ENCODE data around the gene STARD13.

The STARD13 gene

GRCh38 chr13:33070713-33071112, 214.8 kb downstream of the STARD13 start:
- H3K9ac ChIP-seq (ENCODE audit: low read length in 2 of 2): no peak overlapping the region
- H3K4me3 ChIP-seq (ENCODE audit: low read length in 2 of 2): no peak overlapping the region
- no peak overlapping the region for H3K27ac ChIP-seq (ENCODE audit: low read length)
- no peaks in the 10 kb centered on the region for H3K9me3 ChIP-seq (ENCODE audit: control insufficient read depth in 2 of 2, low read length in 2 of 2)
- H3K4me1 ChIP-seq (ENCODE audit: control insufficient read depth, insufficient read depth, low read length): peaks cover 7% of the 10 kb centered on the region
- H3K36me3 ChIP-seq (ENCODE audit: control insufficient read depth in 2 of 2, insufficient read depth in 2 of 2, low read length in 2 of 2): peaks cover 0 to 2% of the 10 kb centered on the region in 2 donors
- no peaks in the 10 kb centered on the region for H3K27me3 ChIP-seq (ENCODE audit: control insufficient read depth in 1 of 2, insufficient read depth in 2 of 2, low read length in 2 of 2)

GRCh38 chr13:33069365-33069764, 216.2 kb downstream of the STARD13 start:
- H3K27me3 ChIP-seq (ENCODE audit: control insufficient read depth in 1 of 2, insufficient read depth in 2 of 2, low read length in 2 of 2): no peaks in the 10 kb centered on the region
- no peak overlapping the region for H3K4me3 ChIP-seq (ENCODE audit: low read length in 2 of 2)
- H3K4me1 ChIP-seq (ENCODE audit: control insufficient read depth, insufficient read depth, low read length): no peaks in the 10 kb centered on the region
- no peaks in the 10 kb centered on the region for H3K9me3 ChIP-seq (ENCODE audit: control insufficient read depth in 2 of 2, low read length in 2 of 2)
- H3K36me3 ChIP-seq (ENCODE audit: control insufficient read depth in 2 of 2, insufficient read depth in 2 of 2, low read length in 2 of 2): peaks cover 0 to 2% of the 10 kb centered on the region in 2 donors
- H3K27ac ChIP-seq (ENCODE audit: low read length): no peak overlapping the region
- no peak overlapping the region for H3K9ac ChIP-seq (ENCODE audit: low read length in 2 of 2)

- Histone ChIP-seq H3K9ac (ENCODE audit: low read length in 2 of 2) (no peak overlapping the region), H3K27ac (ENCODE audit: low read length) (no peak overlapping the region), H3K9me3 (ENCODE audit: control insufficient read depth in 2 of 2, low read length in 2 of 2) (no peaks in the 10 kb centered on the region), H3K4me3 (ENCODE audit: low read length in 2 of 2) (no peak overlapping the region), H3K36me3 (ENCODE audit: control insufficient read depth in 2 of 2, insufficient read depth in 2 of 2, low read length in 2 of 2) (peaks cover 2 to 4% of the 10 kb centered on the region in 2 donors), H3K27me3 (ENCODE audit: control insufficient read depth in 1 of 2, insufficient read depth in 2 of 2, low read length in 2 of 2) (no peaks in the 10 kb centered on the region), H3K4me1 (ENCODE audit: control insufficient read depth, insufficient read depth, low read length) (no peaks in the 10 kb centered on the region)
Observed at GRCh38 chr13:33066329-33066728, 219.2 kb downstream of the STARD13 start.

- no peak overlapping the region for H3K4me3 ChIP-seq (ENCODE audit: low read length in 2 of 2)
- peaks cover 0 to 6% of the 10 kb centered on the region in 2 donors for H3K36me3 ChIP-seq (ENCODE audit: control insufficient read depth in 2 of 2, insufficient read depth in 2 of 2, low read length in 2 of 2)
- no peak overlapping the region for H3K27ac ChIP-seq (ENCODE audit: low read length)
- H3K27me3 ChIP-seq (ENCODE audit: control insufficient read depth in 1 of 2, insufficient read depth in 2 of 2, low read length in 2 of 2): no peaks in the 10 kb centered on the region
- no peaks in the 10 kb centered on the region for H3K9me3 ChIP-seq (ENCODE audit: control insufficient read depth in 2 of 2, low read length in 2 of 2)
- H3K9ac ChIP-seq (ENCODE audit: low read length in 2 of 2): no peak overlapping the region
- H3K4me1 ChIP-seq (ENCODE audit: control insufficient read depth, insufficient read depth, low read length): no peaks in the 10 kb centered on the region
Observed at GRCh38 chr13:33060815-33061214, 224.7 kb downstream of the STARD13 start.

- H3K27ac ChIP-seq (ENCODE audit: low read length): no peak overlapping the region
- no peaks in the 10 kb centered on the region for H3K27me3 ChIP-seq (ENCODE audit: control insufficient read depth in 1 of 2, insufficient read depth in 2 of 2, low read length in 2 of 2)
- H3K4me1 ChIP-seq (ENCODE audit: control insufficient read depth, insufficient read depth, low read length): no peaks in the 10 kb centered on the region
- no peak overlapping the region for H3K9ac ChIP-seq (ENCODE audit: low read length in 2 of 2)
- H3K4me3 ChIP-seq (ENCODE audit: low read length in 2 of 2): no peak overlapping the region
- peaks cover 0 to 6% of the 10 kb centered on the region in 2 donors for H3K36me3 ChIP-seq (ENCODE audit: control insufficient read depth in 2 of 2, insufficient read depth in 2 of 2, low read length in 2 of 2)
- no peaks in the 10 kb centered on the region for H3K9me3 ChIP-seq (ENCODE audit: control insufficient read depth in 2 of 2, low read length in 2 of 2)
Observed at GRCh38 chr13:33058776-33059327, 226.7 kb downstream of the STARD13 start.

GRCh38 chr13:33057019-33057780, 228.4 kb downstream of the STARD13 start:
- Histone ChIP-seq H3K4me1 (ENCODE audit: control insufficient read depth, insufficient read depth, low read length) (peaks cover 5% of the 10 kb centered on the region), H3K27me3 (ENCODE audit: control insufficient read depth in 1 of 2, insufficient read depth in 2 of 2, low read length in 2 of 2) (no peaks in the 10 kb centered on the region), H3K9ac (ENCODE audit: low read length in 2 of 2) (no peak overlapping the region), H3K4me3 (ENCODE audit: low read length in 2 of 2) (no peak overlapping the region), H3K27ac (ENCODE audit: low read length) (no peak overlapping the region), H3K36me3 (ENCODE audit: control insufficient read depth in 2 of 2, insufficient read depth in 2 of 2, low read length in 2 of 2) (peaks cover 0 to 6% of the 10 kb centered on the region in 2 donors), H3K9me3 (ENCODE audit: control insufficient read depth in 2 of 2, low read length in 2 of 2) (no peaks in the 10 kb centered on the region)

GRCh38 chr13:33053397-33054066, 232.0 kb downstream of the STARD13 start:
- Histone ChIP-seq H3K4me1 (ENCODE audit: control insufficient read depth, insufficient read depth, low read length) (peaks cover 7% of the 10 kb centered on the region), H3K9ac (ENCODE audit: low read length in 2 of 2) (no peak overlapping the region), H3K27me3 (ENCODE audit: control insufficient read depth in 1 of 2, insufficient read depth in 2 of 2, low read length in 2 of 2) (no peaks in the 10 kb centered on the region), H3K4me3 (ENCODE audit: low read length in 2 of 2) (no peak overlapping the region), H3K27ac (ENCODE audit: low read length) (no peak overlapping the region), H3K9me3 (ENCODE audit: control insufficient read depth in 2 of 2, low read length in 2 of 2) (no peaks in the 10 kb centered on the region), H3K36me3 (ENCODE audit: control insufficient read depth in 2 of 2, insufficient read depth in 2 of 2, low read length in 2 of 2) (no peaks in the 10 kb centered on the region)
